ENCODE data around the gene MYPOP.

Gene MYPOP

GRCh38 chr19:45927565-45928261 is 25.3 kb upstream of the MYPOP start:
- H3K4me3 ChIP-seq (ENCODE audit: low read depth, low read length): peak overlapping the region; percentile 13
- peak; percentile 98 for DNase-seq (ENCODE audit: low read depth)
- TF ChIP-seq POLR2A (IDR thresholded peaks at IDR 0.05; ENCODE audit: extremely low read depth, insufficient read length) (peak; percentile 54), MYC (IDR thresholded peaks at IDR 0.05; ENCODE audit: low read depth, low read length) (peak; percentile 97), MAX (IDR thresholded peaks at IDR 0.05; ENCODE audit: low read depth, low read length) (peak; percentile 96)
- TF ChIP-seq, protein P1, sequence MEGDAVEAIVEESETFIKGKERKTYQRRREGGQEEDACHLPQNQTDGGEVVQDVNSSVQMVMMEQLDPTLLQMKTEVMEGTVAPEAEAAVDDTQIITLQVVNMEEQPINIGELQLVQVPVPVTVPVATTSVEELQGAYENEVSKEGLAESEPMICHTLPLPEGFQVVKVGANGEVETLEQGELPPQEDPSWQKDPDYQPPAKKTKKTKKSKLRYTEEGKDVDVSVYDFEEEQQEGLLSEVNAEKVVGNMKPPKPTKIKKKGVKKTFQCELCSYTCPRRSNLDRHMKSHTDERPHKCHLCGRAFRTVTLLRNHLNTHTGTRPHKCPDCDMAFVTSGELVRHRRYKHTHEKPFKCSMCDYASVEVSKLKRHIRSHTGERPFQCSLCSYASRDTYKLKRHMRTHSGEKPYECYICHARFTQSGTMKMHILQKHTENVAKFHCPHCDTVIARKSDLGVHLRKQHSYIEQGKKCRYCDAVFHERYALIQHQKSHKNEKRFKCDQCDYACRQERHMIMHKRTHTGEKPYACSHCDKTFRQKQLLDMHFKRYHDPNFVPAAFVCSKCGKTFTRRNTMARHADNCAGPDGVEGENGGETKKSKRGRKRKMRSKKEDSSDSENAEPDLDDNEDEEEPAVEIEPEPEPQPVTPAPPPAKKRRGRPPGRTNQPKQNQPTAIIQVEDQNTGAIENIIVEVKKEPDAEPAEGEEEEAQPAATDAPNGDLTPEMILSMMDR (IDR thresholded peaks at IDR 0.05; ENCODE audit: low read depth, low read length): no peak

- no peak for DNase-seq (ENCODE audit: low read depth)
- no peak overlapping the region for H3K4me3 ChIP-seq (ENCODE audit: low read depth, low read length)
- TF ChIP-seq MAX (IDR thresholded peaks at IDR 0.05; ENCODE audit: low read depth, low read length) (no peak), POLR2A (IDR thresholded peaks at IDR 0.05; ENCODE audit: extremely low read depth, insufficient read length) (no peak), MYC (IDR thresholded peaks at IDR 0.05; ENCODE audit: low read depth, low read length) (no peak)
- TF ChIP-seq, protein P1 (IDR thresholded peaks at IDR 0.05; ENCODE audit: low read depth, low read length): no peak
Observed at GRCh38 chr19:45924891-45925447, 22.6 kb upstream of the MYPOP start.

GRCh38 chr19:45922281-45922680 is 19.9 kb upstream of the MYPOP start:
- DNase-seq (ENCODE audit: low read depth): peak; percentile 60
- TF ChIP-seq, protein P1 (IDR thresholded peaks at IDR 0.05; ENCODE audit: low read depth, low read length): peak; percentile 62
- no peak for TF ChIP-seq MYC (IDR thresholded peaks at IDR 0.05; ENCODE audit: low read depth, low read length)
- H3K4me3 ChIP-seq (ENCODE audit: low read depth, low read length): no peak overlapping the region

DNA sequence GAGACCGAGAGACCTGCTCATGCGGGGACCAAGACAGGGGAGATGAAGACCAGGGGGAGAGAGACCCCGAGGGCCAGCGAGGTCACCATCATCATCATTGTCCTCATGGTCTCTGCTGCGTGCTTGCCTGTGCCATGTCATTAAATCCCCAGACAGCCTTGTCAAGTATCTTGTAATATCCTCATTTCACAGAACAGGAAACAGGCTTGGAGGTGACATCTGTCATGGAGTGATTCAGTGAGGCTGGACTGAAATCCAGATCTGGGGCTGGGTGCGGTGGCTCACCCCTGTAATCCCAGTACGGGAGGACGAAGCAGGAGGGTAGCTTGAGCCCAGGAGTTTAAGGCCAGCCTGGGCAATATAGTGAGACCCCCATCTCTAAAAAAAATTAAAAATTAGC is 18.0 kb upstream of the MYPOP start:
- peak; percentile 41 for DNase-seq (ENCODE audit: low read depth)
- no peak overlapping the region for H3K4me3 ChIP-seq (ENCODE audit: low read depth, low read length)
- TF ChIP-seq MAX (IDR thresholded peaks at IDR 0.05; ENCODE audit: low read depth, low read length) (no peak), MYC (IDR thresholded peaks at IDR 0.05; ENCODE audit: low read depth, low read length) (no peak), POLR2A (IDR thresholded peaks at IDR 0.05; ENCODE audit: extremely low read depth, insufficient read length) (no peak)
- TF ChIP-seq, protein P1 (IDR thresholded peaks at IDR 0.05; ENCODE audit: low read depth, low read length): no peak

DNA sequence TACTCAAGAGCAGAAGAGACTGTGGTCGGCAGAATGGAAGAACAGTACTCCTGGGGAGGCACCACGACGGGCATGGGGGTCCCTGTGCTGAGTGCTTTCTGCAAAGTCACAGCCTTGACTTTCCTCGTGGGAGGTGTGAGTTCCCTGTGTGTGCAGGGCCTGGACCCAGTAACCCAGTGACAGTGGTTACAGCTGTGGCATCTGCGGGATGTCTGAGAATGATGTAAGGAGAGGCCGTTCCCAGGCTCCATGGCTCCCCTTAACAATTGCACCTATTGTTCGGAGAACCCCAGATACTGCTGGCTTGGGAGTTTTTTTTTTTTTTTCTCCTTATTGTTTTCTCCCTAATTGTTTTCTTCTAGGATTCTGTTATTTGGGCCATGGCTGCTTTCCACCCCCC is 17.3 kb upstream of the MYPOP start:
- TF ChIP-seq MAX (IDR thresholded peaks at IDR 0.05; ENCODE audit: low read depth, low read length) (no peak), POLR2A (IDR thresholded peaks at IDR 0.05; ENCODE audit: extremely low read depth, insufficient read length) (no peak)
- no peak overlapping the region for H3K4me3 ChIP-seq (ENCODE audit: low read depth, low read length)
- DNase-seq (ENCODE audit: low read depth): no peak

GRCh38 chr19:45918721-45919120 is 16.3 kb upstream of the MYPOP start:
- TF ChIP-seq MYC (IDR thresholded peaks at IDR 0.05; ENCODE audit: low read depth, low read length) (no peak), MAX (IDR thresholded peaks at IDR 0.05; ENCODE audit: low read depth, low read length) (no peak)
- TF ChIP-seq, protein P1 (IDR thresholded peaks at IDR 0.05; ENCODE audit: low read depth, low read length): no peak
- DNase-seq (ENCODE audit: low read depth): no peak
- H3K4me3 ChIP-seq (ENCODE audit: low read depth, low read length): no peak overlapping the region

All from NB4 (cell line).